Ishikawa (cell line): ENCODE data around the gene IGFN1.

ENCODE experiments used
- CEBPB ChIP-seq: IDR thresholded peaks from 2 replicates; pipeline ENCODE4 v1.6.1; 2012
- EP300 ChIP-seq: IDR thresholded peaks from 2 replicates; pipeline ENCODE4 v1.6.1; 2012; ENCODE audit warnings: borderline replicate concordance
- FOXM1 ChIP-seq: IDR thresholded peaks from 2 replicates; pipeline ENCODE4 v1.6.1; 2012; ENCODE audit warnings: low read depth, borderline replicate concordance
- NFIC ChIP-seq: IDR thresholded peaks from 2 replicates; pipeline ENCODE4 v1.6.1; 2012
- RAD21 ChIP-seq: IDR thresholded peaks from 2 replicates; pipeline ENCODE4 v1.6.1; 2012; ENCODE audit warnings: low read depth
- TEAD4 ChIP-seq: IDR thresholded peaks from 2 replicates; pipeline ENCODE4 v1.6.1; 2012
- YY1 ChIP-seq: IDR thresholded peaks from 2 replicates; pipeline ENCODE4 v1.6.1; 2012; ENCODE audit warnings: low read depth
- TF ChIP-seq, protein P1 (sequence below): IDR thresholded peaks from 2 replicates; pipeline ENCODE4 v1.6.1; 2012
- TF ChIP-seq, protein P2 (sequence below): IDR thresholded peaks from 2 replicates; pipeline ENCODE4 v1.6.1; 2012
- TF ChIP-seq, protein P3 (sequence below): IDR thresholded peaks from 2 replicates; pipeline ENCODE4 v1.6.1; 2012; ENCODE audit warnings: low read depth, mild to moderate bottlenecking

DNA sequence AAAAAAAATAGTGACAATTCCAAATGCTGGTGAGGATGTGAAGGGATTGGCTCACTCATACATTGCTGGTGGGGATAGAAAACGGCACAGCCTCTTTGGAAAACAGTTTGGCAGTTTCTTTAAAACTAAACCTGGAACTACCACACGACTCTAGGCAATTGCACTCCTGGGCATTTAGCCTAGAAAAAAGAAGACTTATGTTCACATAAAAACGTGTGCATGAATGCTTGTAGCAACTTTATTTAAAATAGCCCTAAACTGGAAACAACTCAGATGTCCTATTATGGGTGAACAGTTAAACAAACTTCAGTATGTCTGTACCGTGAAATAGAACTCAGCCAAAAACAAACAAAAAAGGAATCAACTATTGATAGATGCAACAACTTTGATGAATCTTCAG lies 26.9 kb upstream of the IGFN1 start:
- TF ChIP-seq EP300 (no peak), TEAD4 (no peak), RAD21 (no peak), CEBPB (no peak), YY1 (no peak), FOXM1 (no peak), NFIC (no peak)
- TF ChIP-seq, protein P1, sequence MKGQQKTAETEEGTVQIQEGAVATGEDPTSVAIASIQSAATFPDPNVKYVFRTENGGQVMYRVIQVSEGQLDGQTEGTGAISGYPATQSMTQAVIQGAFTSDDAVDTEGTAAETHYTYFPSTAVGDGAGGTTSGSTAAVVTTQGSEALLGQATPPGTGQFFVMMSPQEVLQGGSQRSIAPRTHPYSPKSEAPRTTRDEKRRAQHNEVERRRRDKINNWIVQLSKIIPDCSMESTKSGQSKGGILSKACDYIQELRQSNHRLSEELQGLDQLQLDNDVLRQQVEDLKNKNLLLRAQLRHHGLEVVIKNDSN = no peak
- TF ChIP-seq, protein P2, sequence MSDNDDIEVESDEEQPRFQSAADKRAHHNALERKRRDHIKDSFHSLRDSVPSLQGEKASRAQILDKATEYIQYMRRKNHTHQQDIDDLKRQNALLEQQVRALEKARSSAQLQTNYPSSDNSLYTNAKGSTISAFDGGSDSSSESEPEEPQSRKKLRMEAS = no peak
- TF ChIP-seq, protein P3, sequence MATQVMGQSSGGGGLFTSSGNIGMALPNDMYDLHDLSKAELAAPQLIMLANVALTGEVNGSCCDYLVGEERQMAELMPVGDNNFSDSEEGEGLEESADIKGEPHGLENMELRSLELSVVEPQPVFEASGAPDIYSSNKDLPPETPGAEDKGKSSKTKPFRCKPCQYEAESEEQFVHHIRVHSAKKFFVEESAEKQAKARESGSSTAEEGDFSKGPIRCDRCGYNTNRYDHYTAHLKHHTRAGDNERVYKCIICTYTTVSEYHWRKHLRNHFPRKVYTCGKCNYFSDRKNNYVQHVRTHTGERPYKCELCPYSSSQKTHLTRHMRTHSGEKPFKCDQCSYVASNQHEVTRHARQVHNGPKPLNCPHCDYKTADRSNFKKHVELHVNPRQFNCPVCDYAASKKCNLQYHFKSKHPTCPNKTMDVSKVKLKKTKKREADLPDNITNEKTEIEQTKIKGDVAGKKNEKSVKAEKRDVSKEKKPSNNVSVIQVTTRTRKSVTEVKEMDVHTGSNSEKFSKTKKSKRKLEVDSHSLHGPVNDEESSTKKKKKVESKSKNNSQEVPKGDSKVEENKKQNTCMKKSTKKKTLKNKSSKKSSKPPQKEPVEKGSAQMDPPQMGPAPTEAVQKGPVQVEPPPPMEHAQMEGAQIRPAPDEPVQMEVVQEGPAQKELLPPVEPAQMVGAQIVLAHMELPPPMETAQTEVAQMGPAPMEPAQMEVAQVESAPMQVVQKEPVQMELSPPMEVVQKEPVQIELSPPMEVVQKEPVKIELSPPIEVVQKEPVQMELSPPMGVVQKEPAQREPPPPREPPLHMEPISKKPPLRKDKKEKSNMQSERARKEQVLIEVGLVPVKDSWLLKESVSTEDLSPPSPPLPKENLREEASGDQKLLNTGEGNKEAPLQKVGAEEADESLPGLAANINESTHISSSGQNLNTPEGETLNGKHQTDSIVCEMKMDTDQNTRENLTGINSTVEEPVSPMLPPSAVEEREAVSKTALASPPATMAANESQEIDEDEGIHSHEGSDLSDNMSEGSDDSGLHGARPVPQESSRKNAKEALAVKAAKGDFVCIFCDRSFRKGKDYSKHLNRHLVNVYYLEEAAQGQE = no peak
